Nucleus accumbens (tissue), 56 donors: ENCODE results near the gene PSMC3IP.
A peak's percentile ranks its signal among the peaks of the same experiment; 100 is the strongest.

Experiments
- DNase-seq, 56 donors: peaks; one replicate each; lab custom pipeline; 2025; lab: John Stamatoyannopoulos, UW

Gene PSMC3IP

GRCh38 chr17:42586514-42587230 is 9.1 kb upstream of the PSMC3IP start:
- DNase-seq, result no peak

- DNase-seq, result no peak
Observed at GRCh38 chr17:42585353-42585752, 7.8 kb upstream of the PSMC3IP start.

GRCh38 chr17:42584880-42585279 is 7.4 kb upstream of the PSMC3IP start:
- DNase-seq, result no peak

- no peak for DNase-seq
Observed at GRCh38 chr17:42581744-42582270, 4.3 kb upstream of the PSMC3IP start.

- DNase-seq, result no peak
Observed at GRCh38 chr17:42579794-42580551, 2.4 kb upstream of the PSMC3IP start.

GRCh38 chr17:42578282-42578869 is 847 bp upstream of the PSMC3IP start:
- DNase-seq, result peak in 49 of 56 donors; percentile 4 to 77 (median 40)

GRCh38 chr17:42577140-42577531 is 393 bp downstream of the PSMC3IP start:
- DNase-seq, result no peak

GRCh38 chr17:42574463-42574862 is 3.1 kb downstream of the PSMC3IP start:
- DNase-seq, result no peak

- no peak for DNase-seq
Observed at GRCh38 chr17:42573095-42573494, 4.4 kb downstream of the PSMC3IP start.

- no peak for DNase-seq
Observed at GRCh38 chr17:42571435-42572225, 5.9 kb downstream of the PSMC3IP start.

- no peak for DNase-seq
Observed at GRCh38 chr17:42568341-42569111, 9.0 kb downstream of the PSMC3IP start.

GRCh38 chr17:42566883-42567573 is 10.5 kb downstream of the PSMC3IP start, which contains the start of gene MLX:
TSS of gene MLX (plus strand) at chr17:42567100. CDS start at chr17:42567125, 25 bp downstream.
- DNase-seq, result peak in 55 of 56 donors; percentile 56 to 96 (median 88)

- DNase-seq, result peak in 1 of 56 donors; percentile 57
Observed at GRCh38 chr17:42566215-42566882, 11.2 kb downstream of the PSMC3IP start.

- DNase-seq, result no peak
Observed at GRCh38 chr17:42565523-42566214, 11.9 kb downstream of the PSMC3IP start.

GRCh38 chr17:42564815-42565522 is 12.6 kb downstream of the PSMC3IP start:
- no peak for DNase-seq

GRCh38 chr17:42563950-42564349 is 13.6 kb downstream of the PSMC3IP start:
- DNase-seq, result no peak

GRCh38 chr17:42563543-42563942 is 14.0 kb downstream of the PSMC3IP start:
- DNase-seq, result no peak
